Testis (tissue), 3 donors: ENCODE data around the gene SLC46A1. TPM values are rescaled to one million over a fixed set of nuclear protein-coding genes. Genes with fewer than 3 reads are reported as not detected.

Experiments
- DNase-seq: peaks from one replicate; pipeline ENCODE4 v3.0.0-alpha.2; 2019
- H3K27ac ChIP-seq, 2 donors: fragments of 200-600 bp; sonication (generic); one replicate each; pipeline ENCODE4 v1.5.1; 2019
- H3K27me3 ChIP-seq: fragments of 200-600 bp; sonication (generic); one replicate; pipeline ENCODE4 v1.5.1; 2019
- H3K36me3 ChIP-seq: fragments of 200-600 bp; sonication (generic); one replicate; pipeline ENCODE4 v1.5.1; 2017; ENCODE audit warnings: low read depth; ENCODE audit errors: missing control alignments
- H3K4me1 ChIP-seq: fragments of 200-600 bp; sonication (generic); one replicate; pipeline ENCODE4 v1.5.1; 2019
- H3K4me3 ChIP-seq, 2 donors: fragments of 200-600 bp; sonication (generic); one replicate each; pipeline ENCODE4 v1.5.1; 2017 to 2019
- H3K9me3 ChIP-seq: fragments of 200-600 bp; sonication (generic); one replicate; pipeline ENCODE4 v1.5.1; 2017
- POLR2A ChIP-seq: fragments of 450-650 bp; IDR thresholded peaks from one replicate; pipeline ENCODE4 v1.6.1; 2017; ENCODE audit warnings: antibody characterized with exemption, mild to moderate bottlenecking, moderate library complexity
- WGBS, 2 donors: methylation state at CpG; one replicate each; pipeline ENCODE4 v1.1.5; 2018; 5-methylcytosine and 5-hydroxymethylcytosine counted together
- intact Hi-C: fragments of 100-400 bp; cut with DNase I; formaldehyde crosslinking; loops from one replicate; pipeline ENCODE4 v1.15.1; 2023; ENCODE audit warnings: low total_unique reads
- microRNA-seq, 2 donors: library from miRNA; unstranded; fragments of <30 nt; microRNA quantifications; one replicate each; pipeline ENCODE4, GENCODE V29; 2016; ENCODE audit warnings: borderline number of aligned reads in 2 of 2, borderline replicate concordance in 1 of 2
- polyA plus RNA-seq: library from polyadenylated mRNA; stranded (reverse); fragments of 350-450 nt; fragmentation: Illumina TruSeq; extraction: RNeasy Lipid Tissue Mini Kit (QIAGEN cat#74804); gene quantifications from one replicate; pipeline ENCODE4 v1.2.3, GENCODE V29; 2014; ENCODE audit warnings: low read depth, low replicate concordance; ENCODE audit not compliant: insufficient read depth
- total RNA-seq, 2 donors: library from RNA; depleted of rRNA; stranded (reverse); fragments of >200 nt; gene quantifications; one replicate each; pipeline ENCODE4 v1.2.3, GENCODE V29; 2016
- TF ChIP-seq, protein P1 (sequence below), 3 experiments: fragments of 450-650 bp in 2 of 3; fragments of 200-600 bp in 1 of 3; sonication (generic) in 1 of 3; IDR thresholded peaks; one replicate each; pipeline ENCODE4 v1.5.1; 2016 to 2019; ENCODE audit warnings: antibody characterized with exemption in 3 of 3, mild to moderate bottlenecking in 2 of 3, moderate library complexity in 1 of 3

Gene SLC46A1
- total and polyA plus RNA-seq, 3 donors from 2014 or later = 7.5 to 13.7 (median 13.5) TPM

- TF ChIP-seq POLR2A = no peak
- TF ChIP-seq, protein P1, sequence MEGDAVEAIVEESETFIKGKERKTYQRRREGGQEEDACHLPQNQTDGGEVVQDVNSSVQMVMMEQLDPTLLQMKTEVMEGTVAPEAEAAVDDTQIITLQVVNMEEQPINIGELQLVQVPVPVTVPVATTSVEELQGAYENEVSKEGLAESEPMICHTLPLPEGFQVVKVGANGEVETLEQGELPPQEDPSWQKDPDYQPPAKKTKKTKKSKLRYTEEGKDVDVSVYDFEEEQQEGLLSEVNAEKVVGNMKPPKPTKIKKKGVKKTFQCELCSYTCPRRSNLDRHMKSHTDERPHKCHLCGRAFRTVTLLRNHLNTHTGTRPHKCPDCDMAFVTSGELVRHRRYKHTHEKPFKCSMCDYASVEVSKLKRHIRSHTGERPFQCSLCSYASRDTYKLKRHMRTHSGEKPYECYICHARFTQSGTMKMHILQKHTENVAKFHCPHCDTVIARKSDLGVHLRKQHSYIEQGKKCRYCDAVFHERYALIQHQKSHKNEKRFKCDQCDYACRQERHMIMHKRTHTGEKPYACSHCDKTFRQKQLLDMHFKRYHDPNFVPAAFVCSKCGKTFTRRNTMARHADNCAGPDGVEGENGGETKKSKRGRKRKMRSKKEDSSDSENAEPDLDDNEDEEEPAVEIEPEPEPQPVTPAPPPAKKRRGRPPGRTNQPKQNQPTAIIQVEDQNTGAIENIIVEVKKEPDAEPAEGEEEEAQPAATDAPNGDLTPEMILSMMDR (IDR thresholded peaks at IDR 0.05) = no peak
- intact Hi-C loops = no loop called here
- Histone ChIP-seq H3K4me3 (no peak overlapping the region), H3K4me1 (peaks cover 25% of the 10 kb centered on the region), H3K27me3 (no peaks in the 10 kb centered on the region), H3K9me3 (no peaks in the 10 kb centered on the region), H3K36me3 (no peaks in the 10 kb centered on the region), H3K27ac (peak overlapping the region; percentile 15 to 47)
- DNase-seq = peak; percentile 44
- WGBS, 2 donors = 59 to 70% methylated on average over 6 to 8 of the region's 8 CpGs
These were observed 58.6 kb downstream of the SLC46A1 start for GRCh38 chr17:28347261-28347891.

DNA sequence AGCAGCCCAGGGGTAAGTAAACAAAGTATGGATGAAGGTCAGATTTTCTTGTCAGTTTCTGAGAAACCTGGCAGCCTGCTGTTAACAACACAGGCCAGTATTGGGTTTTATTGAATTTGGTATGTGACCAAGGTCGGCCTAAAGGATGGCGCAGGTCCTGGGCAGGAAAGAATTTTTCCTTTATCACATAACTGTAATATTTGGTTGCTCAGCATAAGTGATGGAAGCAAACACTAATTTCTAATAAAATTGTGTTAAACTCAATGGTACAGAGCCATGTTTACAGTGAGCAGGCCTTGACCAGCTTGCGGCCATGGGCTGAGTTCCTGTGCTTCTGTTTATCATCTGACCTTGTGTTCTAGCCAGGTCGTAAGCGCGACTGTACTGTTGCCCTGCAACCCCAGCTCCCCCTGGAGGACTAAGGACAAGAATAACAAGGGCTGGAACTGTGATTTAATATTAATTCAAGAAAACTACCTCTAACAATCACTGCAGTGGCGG, 59.2 kb downstream of the SLC46A1 start:
- WGBS, 2 donors = 38 to 58% methylated on average over 7 of the region's 7 CpGs
- DNase-seq = peak; percentile 81
- Histone ChIP-seq H3K9me3 (no peaks in the 10 kb centered on the region), H3K4me1 (peaks cover 25% of the 10 kb centered on the region), H3K36me3 (no peaks in the 10 kb centered on the region), H3K27ac (peak overlapping the region; percentile 39 to 47), H3K4me3 (no peak overlapping the region), H3K27me3 (no peaks in the 10 kb centered on the region)
- intact Hi-C loops = no loop called here
- no peak for TF ChIP-seq POLR2A
- TF ChIP-seq, protein P1 (IDR thresholded peaks at IDR 0.05) = peak; percentile 27 to 54 (median 32)

- Histone ChIP-seq H3K27ac (peak overlapping the region; percentile 39 to 47), H3K4me1 (peaks cover 25% of the 10 kb centered on the region), H3K27me3 (no peaks in the 10 kb centered on the region), H3K4me3 (no peak overlapping the region), H3K36me3 (no peaks in the 10 kb centered on the region), H3K9me3 (no peaks in the 10 kb centered on the region)
- no peak for DNase-seq
- intact Hi-C loops = no loop called here
- TF ChIP-seq POLR2A = no peak
- TF ChIP-seq, protein P1 (IDR thresholded peaks at IDR 0.05) = no peak
- WGBS, 2 donors = 66 to 84% methylated on average over 2 of the region's 2 CpGs
These were observed 59.8 kb downstream of the SLC46A1 start for GRCh38 chr17:28346199-28346580.

GRCh38 chr17:28345419-28346198, 60.4 kb downstream of the SLC46A1 start:
- Histone ChIP-seq H3K27ac (peak overlapping the region in 1 of 2 donors; percentile 39), H3K4me3 (no peak overlapping the region), H3K9me3 (no peaks in the 10 kb centered on the region), H3K4me1 (peaks cover 25% of the 10 kb centered on the region), H3K27me3 (no peaks in the 10 kb centered on the region), H3K36me3 (no peaks in the 10 kb centered on the region)
- no peak for TF ChIP-seq POLR2A
- TF ChIP-seq, protein P1 (IDR thresholded peaks at IDR 0.05) = no peak
- WGBS, 2 donors = 74 to 77% methylated on average over 11 to 13 of the region's 13 CpGs
- no peak for DNase-seq
- intact Hi-C loops = no loop called here

Small RNA genes lying within 50 kb of the gene (microRNA-seq; reads per million reads assigned to microRNA genes)
- 1.4 to 2.1 reads per million in 2 donors for gene MIR4723

Other genes with a start within 250 kb of the SLC46A1 start
- 100 to 1,000 TPM; 118 to 139 TPM for gene TMEM97, start 87.0 kb downstream of the SLC46A1 start, total RNA-seq
- gene TMEM97, start 87.0 kb downstream of the SLC46A1 start, polyA plus RNA-seq = 108 TPM
- gene IFT20, start 70.7 kb downstream of the SLC46A1 start, total RNA-seq = 10 to 100 TPM; 79.8 to 94.8 TPM
- 104 TPM for gene IFT20, start 70.7 kb downstream of the SLC46A1 start, polyA plus RNA-seq
- gene TNFAIP1, start 70.5 kb downstream of the SLC46A1 start, total RNA-seq = 10 to 100 TPM; 42.9 to 65.7 TPM
- gene TNFAIP1, start 70.5 kb downstream of the SLC46A1 start, polyA plus RNA-seq = 41.8 TPM
- gene POLDIP2, start 48.7 kb downstream of the SLC46A1 start, total RNA-seq = 100 to 1,000 TPM; 143 to 154 TPM
- gene POLDIP2, start 48.7 kb downstream of the SLC46A1 start, polyA plus RNA-seq = 139 TPM
- gene SEBOX, start 41.0 kb downstream of the SLC46A1 start, total RNA-seq = not detected
- gene SEBOX, start 41.0 kb downstream of the SLC46A1 start, polyA plus RNA-seq = not detected
- 10 to 100 TPM in 1 of 2 donors, 1 to 10 TPM in 1; 9.7 to 57.9 TPM for gene VTN, start 35.9 kb downstream of the SLC46A1 start, total RNA-seq
- 6.5 TPM for gene VTN, start 35.9 kb downstream of the SLC46A1 start, polyA plus RNA-seq
- gene SARM1, start 34.5 kb downstream of the SLC46A1 start, total RNA-seq = 10 to 100 TPM; 18.6 to 19.9 TPM
- gene SARM1, start 34.5 kb downstream of the SLC46A1 start, polyA plus RNA-seq = 6.6 TPM
- gene SLC13A2, start 67.4 kb upstream of the SLC46A1 start, total RNA-seq = under 1 TPM; 0.79 to 0.93 TPM
- 0.44 TPM for gene SLC13A2, start 67.4 kb upstream of the SLC46A1 start, polyA plus RNA-seq
- gene FOXN1, start 100.1 kb upstream of the SLC46A1 start, total RNA-seq = under 1 TPM; 0.24 to 0.50 TPM
- 0.69 TPM for gene FOXN1, start 100.1 kb upstream of the SLC46A1 start, polyA plus RNA-seq
- 100 to 1,000 TPM; 175 to 180 TPM for gene UNC119, start 146.4 kb upstream of the SLC46A1 start, total RNA-seq
- gene UNC119, start 146.4 kb upstream of the SLC46A1 start, polyA plus RNA-seq = 94.9 TPM
- 100 to 1,000 TPM in 1 of 2 donors, 10 to 100 TPM in 1; 92.4 to 124 TPM for gene PIGS, start 165.3 kb upstream of the SLC46A1 start, total RNA-seq
- gene PIGS, start 165.3 kb upstream of the SLC46A1 start, polyA plus RNA-seq = 57.7 TPM
- gene ALDOC, start 170.7 kb upstream of the SLC46A1 start, total RNA-seq = 10 to 100 TPM; 30.7 to 65.8 TPM
- 29.2 TPM for gene ALDOC, start 170.7 kb upstream of the SLC46A1 start, polyA plus RNA-seq
- 100 to 1,000 TPM in 1 of 2 donors, 10 to 100 TPM in 1; 79.4 to 116 TPM for gene SPAG5, start 192.8 kb upstream of the SLC46A1 start, total RNA-seq
- 232 TPM for gene SPAG5, start 192.8 kb upstream of the SLC46A1 start, polyA plus RNA-seq
- gene RSKR, start 208.0 kb upstream of the SLC46A1 start, total RNA-seq = 10 to 100 TPM; 38.0 to 41.7 TPM
- 18.1 TPM for gene RSKR, start 208.0 kb upstream of the SLC46A1 start, polyA plus RNA-seq
- gene BLTP2, start 238.9 kb upstream of the SLC46A1 start, total RNA-seq = 100 to 1,000 TPM; 128 to 147 TPM
- 84.7 TPM for gene BLTP2, start 238.9 kb upstream of the SLC46A1 start, polyA plus RNA-seq